Endothelial cell of umbilical vein (primary cell): ENCODE data around the gene TMEM178A. TPM values are rescaled to one million over a fixed set of nuclear protein-coding genes. Genes with fewer than 3 reads are reported as not detected.

ENCODE experiments used
- BruUV-seq: library from RNA; stranded (reverse); fragments of 400-500 nt; replicated peaks from 2 replicates; lab custom pipeline; 2021; lab: Mats Ljungman, UMichigan
- CTCF ChIA-PET: fragments of 300-600, 350-600 bp; sonication (Branson Sonifier 250); formaldehyde crosslinking; loops from one replicate; lab custom pipeline; 2021; ENCODE audit warnings: antibody characterized with exemption, inconsistent platforms; lab: Charles Lee
- POLR2A ChIA-PET: fragments of 300-600, 350-600 bp; sonication (Branson Sonifier 250); formaldehyde crosslinking; loops from one replicate; lab custom pipeline; 2021; ENCODE audit warnings: antibody characterized with exemption, inconsistent platforms; lab: Charles Lee
- DNase-seq: peaks from one replicate; pipeline ENCODE4 v3.0.0-alpha.2; 2011; ENCODE audit warnings: low read depth, low spot score
- FAIRE-seq: peaks from 2 replicates; lab custom pipeline; 2011; peaks lifted over from hg19 to GRCh38; lab: Jason Lieb, UNC
- H2AFZ ChIP-seq: 2 replicates; pipeline ENCODE4 v1.6.0; 2012; ENCODE audit warnings: low read depth, low read length, control low read depth, inconsistent platforms
- H3K27ac ChIP-seq: 2 replicates; pipeline ENCODE4 v1.5.1; 2011; ENCODE audit warnings: low read depth, mild to moderate bottlenecking, control low read depth, low read length, moderate library complexity; ENCODE audit not compliant: insufficient read depth
- H3K27me3 ChIP-seq, 2 experiments: 2 replicates each; pipeline versions ENCODE4 v1.6.0 to v1.6.1; 2011; ENCODE audit warnings: low read length in 2 of 2, mixed read lengths in 1 of 2; ENCODE audit not compliant: control insufficient read depth in 2 of 2, insufficient read depth in 2 of 2
- H3K36me3 ChIP-seq, 2 experiments: 2 replicates in 1 of 2; 3 replicates in 1 of 2; pipeline ENCODE4 v1.5.1; 2011; ENCODE audit warnings: low read length in 2 of 2, mild to moderate bottlenecking in 1 of 2, moderate library complexity in 1 of 2; ENCODE audit not compliant: control insufficient read depth in 2 of 2, insufficient read depth in 2 of 2; ENCODE audit errors: extremely low read depth in 1 of 2
- H3K4me1 ChIP-seq: 3 replicates; pipeline ENCODE4 v1.5.1; 2011; ENCODE audit warnings: mild to moderate bottlenecking, low read length; ENCODE audit not compliant: control insufficient read depth, insufficient read depth; ENCODE audit errors: extremely low read depth
- H3K4me2 ChIP-seq: 2 replicates; pipeline ENCODE4 v1.6.1; 2011; ENCODE audit warnings: low read length, control low read depth, mixed read lengths; ENCODE audit not compliant: insufficient read depth
- H3K4me3 ChIP-seq, 3 experiments: fragments of 200-600 bp in 1 of 3; sonication (generic), shearing (Covaris generic) in 1 of 3; replicated peaks in 1 of 3; 2 replicates each; pipeline ENCODE4 v1.5.1; 2011 to 2016; ENCODE audit warnings: control low read depth in 3 of 3, low read length in 3 of 3, mild to moderate bottlenecking in 2 of 3, inconsistent platforms in 1 of 3, low read depth in 1 of 3, moderate library complexity in 1 of 3; ENCODE audit not compliant: insufficient read depth in 1 of 3
- H3K79me2 ChIP-seq: 2 replicates; pipeline ENCODE4 v1.6.0; 2012; ENCODE audit warnings: low read length, inconsistent platforms; ENCODE audit not compliant: control insufficient read depth, insufficient read depth
- H3K9ac ChIP-seq: replicated peaks from 2 replicates; pipeline ENCODE3; 2011; ENCODE audit warnings: low read length, control low read depth; ENCODE audit not compliant: insufficient read depth; ENCODE audit errors: extremely low read depth
- H3K9me1 ChIP-seq: replicated peaks from 3 replicates; pipeline ENCODE4 v1.6.0; 2011; ENCODE audit warnings: mild to moderate bottlenecking, low read length; ENCODE audit not compliant: control insufficient read depth, insufficient read depth; ENCODE audit errors: extremely low read depth
- H3K9me3 ChIP-seq: replicated peaks from 2 replicates; pipeline ENCODE4 v1.5.1; 2012; ENCODE audit warnings: low read length, inconsistent platforms; ENCODE audit not compliant: control insufficient read depth, insufficient read depth
- H4K20me1 ChIP-seq: replicated peaks from 2 replicates; pipeline ENCODE3; 2011; ENCODE audit warnings: mild to moderate bottlenecking, low read length; ENCODE audit not compliant: control insufficient read depth, insufficient read depth; ENCODE audit errors: extremely low read depth
- CTCF ChIP-seq, 2 donors: IDR thresholded peaks; 1 replicate in 1 of 2; 2 replicates in 1 of 2; pipeline ENCODE4 v1.5.1; 2011; ENCODE audit warnings: low read length in 2 of 2, mild to moderate bottlenecking in 2 of 2, moderate library complexity in 2 of 2, control low read depth in 1 of 2, inconsistent platforms in 1 of 2, low read depth in 1 of 2; ENCODE audit not compliant: insufficient read depth in 1 of 2; ENCODE audit errors: extremely low read depth in 1 of 2
- EZH2 ChIP-seq: IDR thresholded peaks from 2 replicates; pipeline ENCODE4 v1.6.1; 2012; ENCODE audit warnings: borderline replicate concordance, low read depth, mild to moderate bottlenecking, moderate library complexity, low read length, inconsistent platforms; ENCODE audit not compliant: severe bottlenecking
- GATA2 ChIP-seq: IDR thresholded peaks from 2 replicates; pipeline ENCODE4 v1.7.0; 2011; ENCODE audit warnings: low read depth, mild to moderate bottlenecking, moderate library complexity, mixed read lengths, low read length; ENCODE audit not compliant: insufficient read length, insufficient read depth
- JUN ChIP-seq: IDR thresholded peaks from 2 replicates; pipeline ENCODE4 v1.6.1; 2011; ENCODE audit warnings: borderline replicate concordance, low read depth; ENCODE audit not compliant: insufficient read length, insufficient read depth
- POLR2A ChIP-seq: IDR thresholded peaks from 2 replicates; pipeline ENCODE4 v1.6.1; 2012; ENCODE audit warnings: low read depth, mild to moderate bottlenecking, control low read depth, low read length
- dilution Hi-C: fragments of 300-500 bp; cut with MboI; formaldehyde crosslinking; loops from one replicate; pipeline ENCODE4 v1.15.0; 2019; ENCODE audit warnings: low sequenced_read_pairs; ENCODE audit not compliant: extremely low pct_ligation_motif_present
- intact Hi-C: fragments of 100-400 bp; cut with micrococcal nuclease; formaldehyde crosslinking; loops from one replicate; pipeline ENCODE4 v1.10.0; 2022
- polyA plus RNA-seq, 4 experiments: library from polyadenylated mRNA; depleted of rRNA in 3 of 4; stranded (reverse) in 3 of 4; unstranded in 1 of 4; fragments of >200 nt; gene quantifications; 2 replicates each; pipeline versions ENCODE4 v1.2.1 to v1.2.3, GENCODE V29; 2011 to 2012; ENCODE audit warnings: missing spikeins in 1 of 4
- total RNA-seq: library from RNA; stranded (reverse); gene quantifications from 2 replicates; pipeline ENCODE4 v1.2.3, GENCODE V29; 2021

TMEM178A gene
- total and polyA plus RNA-seq, 2 donors (not counting 3 experiments of a cell fraction or from before 2014, with no cell fraction given): 1.5 to 2.8 TPM

GRCh38 chr2:39735648-39736047 lies 69.9 kb downstream of the TMEM178A start:
- intact Hi-C loops: loop anchor here (10.0 kb wide), 1 partner anchor 671 kb away; no protein-coding TSS in a partner anchor
- CTCF ChIA-PET: interaction anchor here (0.9 kb wide), 1 partner anchor 356 kb away, joined by 3 read pairs; no protein-coding TSS in a partner anchor

More at GRCh38 chr2:39735648-39736047, 69.9 kb downstream of the TMEM178A start:
- no peaks in the 10 kb centered on the region for H3K9me1 ChIP-seq
- no peaks in the 10 kb centered on the region for H4K20me1 ChIP-seq
- no peak overlapping the region for H3K4me2 ChIP-seq
- H3K4me3 ChIP-seq: no peak overlapping the region
- DNase-seq (no peak), FAIRE-seq (no peak)
- H3K9me3 ChIP-seq: no peaks in the 10 kb centered on the region
- H3K27ac ChIP-seq: no peak overlapping the region
- peaks cover 8 to 14% of the 10 kb centered on the region in 2 experiments for H3K36me3 ChIP-seq
- H3K9ac ChIP-seq: no peak overlapping the region
- H3K27me3 ChIP-seq: no peaks in the 10 kb centered on the region
- H2AFZ ChIP-seq: no peak overlapping the region
- H3K4me1 ChIP-seq: no peaks in the 10 kb centered on the region
- BruUV-seq: no TSS peak
- TF ChIP-seq EZH2: no peak
- TF ChIP-seq POLR2A: no peak
- TF ChIP-seq JUN: no peak
- TF ChIP-seq CTCF (IDR thresholded peaks at IDR 0.05; ENCODE audit: extremely low read depth in 1 of 2, insufficient read depth in 1 of 2, low read depth in 1 of 2, low read length in 2 of 2): no peak
- TF ChIP-seq GATA2: no peak
- dilution Hi-C loops: no loop called here
- POLR2A ChIA-PET: no interaction called here
- no peaks in the 10 kb centered on the region for H3K79me2 ChIP-seq
